Measurements from ENCODE around the gene PALM. TPM values are rescaled to one million over a fixed set of nuclear protein-coding genes. Genes with fewer than 3 reads are reported as not detected.

The PALM gene
- total and polyA plus RNA-seq, 10 of the 15 experiments (the other 5 are each of a cell fraction or from before 2014, with no cell fraction given): 0.09 to 0.95 (median 0.23) TPM; not detected in 2

- intact Hi-C loops (cut with micrococcal nuclease; ENCODE audit: unreplicated experiment): loop anchor here (2.0 kb wide), 1 partner anchor 18 kb away; no protein-coding TSS in a partner anchor
- TF ChIP-seq CHD1 (IDR thresholded peaks at IDR 0.05; ENCODE audit: low read depth, low read length): no peak
- TF ChIP-seq IRF3 (IDR thresholded peaks at IDR 0.05): no peak
- TF ChIP-seq SPI1 (IDR thresholded peaks at IDR 0.05; ENCODE audit: borderline replicate concordance, insufficient read depth, low read depth, low read length): no peak
- no peak for TF ChIP-seq ASH2L (IDR thresholded peaks at IDR 0.05; ENCODE audit: borderline replicate concordance, low read depth)
- TF ChIP-seq RB1 (IDR thresholded peaks at IDR 0.05; ENCODE audit: borderline replicate concordance): peak; percentile 51; the same call in 1 of the 2 replicates
- TF ChIP-seq WRNIP1 (IDR thresholded peaks at IDR 0.05; ENCODE audit: borderline replicate concordance, low read depth, low read length): no peak
- TF ChIP-seq ATF3 (IDR thresholded peaks at IDR 0.05; ENCODE audit: borderline replicate concordance, extremely low read depth, low read depth, low read length): no peak
- 0 out of 4 replicates have a peak, but pooled peaks of 1 of the 2 experiments have one; percentile 48 for TF ChIP-seq SRF (IDR thresholded peaks at IDR 0.05; ENCODE audit: low read depth in 2 of 2, low read length in 2 of 2)
- no peak for TF ChIP-seq ZNF687 (IDR thresholded peaks at IDR 0.05)
- no peak for TF ChIP-seq NFYA (IDR thresholded peaks at IDR 0.05; ENCODE audit: borderline replicate concordance, low read depth, low read length)
- no peak for TF ChIP-seq ZBTB4 (CRISPR knock-in tag; IDR thresholded peaks at IDR 0.05)
- no peak for TF ChIP-seq KAT2A (conservative IDR thresholded peaks at IDR 0.05; ENCODE audit: control insufficient read depth, low read depth, low read length)
These were observed 45.6 kb upstream of the PALM start, which contains the start of gene RNF126 for GRCh38 chr19:662962-663681. RNF126 (minus strand) TSS chr19:663214; CDS start chr19:663121, 93 bp downstream.

More at GRCh38 chr19:662962-663681, 45.6 kb upstream of the PALM start, which contains the start of gene RNF126:
- H3K4me1 ChIP-seq (ENCODE audit: control insufficient read depth, insufficient read depth, low read length): peaks cover 19% of the 10 kb centered on the region
- RAD21 ChIA-PET (ENCODE audit: unreplicated experiment): interaction anchor here (0.5 to 1.4 kb wide), 7 partner anchors 10 to 200 kb away, joined by 3 to 9 read pairs (median 3); no protein-coding TSS in a partner anchor
- H3K79me2 ChIP-seq (ENCODE audit: control insufficient read depth, insufficient read depth, low read length): peaks cover 48% of the 10 kb centered on the region
- H4K20me1 ChIP-seq (ENCODE audit: control insufficient read depth, insufficient read depth): peaks cover 12% of the 10 kb centered on the region
- peak within 1 kb of the TSS; percentile 98 for H3K4me3 ChIP-seq
- H3K27ac ChIP-seq (ENCODE audit: control insufficient read depth, insufficient read depth): peak within 1 kb of the TSS; percentile 90
- CTCF ChIA-PET: interaction anchor here (0.6 to 1.7 kb wide), 7 partner anchors 28 to 77 kb away, joined by 3 to 18 read pairs (median 3); partner anchors contain the start of gene POLRMT
- SMC1A ChIA-PET (ENCODE audit: uncharacterized antibody, unreplicated experiment): interaction anchor here (0.7 to 1.3 kb wide), 4 partner anchors 12 to 78 kb away, joined by 3 to 4 read pairs (median 4); no protein-coding TSS in a partner anchor
- H2AFZ ChIP-seq (ENCODE audit: control insufficient read depth, low read depth, low read length): peak within 1 kb of the TSS; percentile 85
- FAIRE-seq: no peak
- under 1% methylated on average over 58 of the region's 97 CpGs for WGBS (ENCODE audit: insufficient coverage, insufficient replicate concordance, low lambda C conversion rate, missing lambda C conversion rate)
- peak within 1 kb of the TSS; percentile 95 for H3K9ac ChIP-seq (ENCODE audit: control insufficient read depth, insufficient read depth, low read length)
- no TSS peak for BruUV-seq (replicated peaks)
- ATAC-seq: peak; percentile 64
- peak within 1 kb of the TSS; percentile 98 for H3K4me2 ChIP-seq (ENCODE audit: control insufficient read depth, insufficient read depth)
- H3K36me3 ChIP-seq (ENCODE audit: control insufficient read depth in 2 of 2, insufficient read depth in 2 of 2, low read length in 1 of 2): peaks cover 0 to 8% of the 10 kb centered on the region in 2 experiments; a peak in 2 of 4 replicates
- H3K27me3 ChIP-seq (replicated peaks in 1 of 2; ENCODE audit: control insufficient read depth in 2 of 2, insufficient read depth in 2 of 2, low read length in 1 of 2): no peaks in the 10 kb centered on the region
- no peaks in the 10 kb centered on the region; the same call in 2 of the 3 replicates for H3K9me3 ChIP-seq (replicated peaks; ENCODE audit: control insufficient read depth, insufficient read depth, low read length)
- DNase-seq (ENCODE audit: low read depth, low spot score): no peak
- POLR2A ChIA-PET: interaction anchor here (0.6 to 0.8 kb wide), 4 partner anchors 29 to 58 kb away, joined by 3 to 6 read pairs (median 4); partner anchors contain the start of gene POLRMT
- in situ Hi-C loops (cut with MboI): no loop called here
